IMR-90 (cell line): ENCODE results near the gene SOBP.

Experiments
- MXI1 ChIP-seq: IDR thresholded peaks from 2 replicates; pipeline ENCODE4 v1.6.1; 2012; ENCODE audit warnings: low read depth, mild to moderate bottlenecking, low read length, moderate library complexity, borderline replicate concordance
- RAD21 ChIP-seq: IDR thresholded peaks from 2 replicates; pipeline ENCODE4 v1.6.1; 2012; ENCODE audit warnings: low read length, improper control_type of control experiment
- TF ChIP-seq, protein P1 (sequence below): conservative IDR thresholded peaks from 2 replicates; pipeline ENCODE4 v1.5.1; 2012; ENCODE audit warnings: mild to moderate bottlenecking, low read depth, low read length, improper control_type of control experiment

- TF ChIP-seq MXI1 (no peak), RAD21 (no peak)
- TF ChIP-seq, protein P1, sequence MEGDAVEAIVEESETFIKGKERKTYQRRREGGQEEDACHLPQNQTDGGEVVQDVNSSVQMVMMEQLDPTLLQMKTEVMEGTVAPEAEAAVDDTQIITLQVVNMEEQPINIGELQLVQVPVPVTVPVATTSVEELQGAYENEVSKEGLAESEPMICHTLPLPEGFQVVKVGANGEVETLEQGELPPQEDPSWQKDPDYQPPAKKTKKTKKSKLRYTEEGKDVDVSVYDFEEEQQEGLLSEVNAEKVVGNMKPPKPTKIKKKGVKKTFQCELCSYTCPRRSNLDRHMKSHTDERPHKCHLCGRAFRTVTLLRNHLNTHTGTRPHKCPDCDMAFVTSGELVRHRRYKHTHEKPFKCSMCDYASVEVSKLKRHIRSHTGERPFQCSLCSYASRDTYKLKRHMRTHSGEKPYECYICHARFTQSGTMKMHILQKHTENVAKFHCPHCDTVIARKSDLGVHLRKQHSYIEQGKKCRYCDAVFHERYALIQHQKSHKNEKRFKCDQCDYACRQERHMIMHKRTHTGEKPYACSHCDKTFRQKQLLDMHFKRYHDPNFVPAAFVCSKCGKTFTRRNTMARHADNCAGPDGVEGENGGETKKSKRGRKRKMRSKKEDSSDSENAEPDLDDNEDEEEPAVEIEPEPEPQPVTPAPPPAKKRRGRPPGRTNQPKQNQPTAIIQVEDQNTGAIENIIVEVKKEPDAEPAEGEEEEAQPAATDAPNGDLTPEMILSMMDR, result no peak
Observed at GRCh38 chr6:107556082-107556481, 66.2 kb downstream of the SOBP start.
